Left lung (tissue), 10 donors: ENCODE measurements around the gene PGF. TPM values are rescaled to one million over a fixed set of nuclear protein-coding genes. Genes with fewer than 3 reads are reported as not detected.

ENCODE experiments used
- ATAC-seq: fragments of 200-7000 bp; cut with Tn5 transposase; one replicate; pipeline ENCODE4 v1.9.1; 2020; ENCODE audit warnings: moderate library complexity
- DNase-seq, 4 donors: peaks; one replicate each; pipeline ENCODE4 v3.0.0-alpha.2; 2013 to 2020
- H3K27ac ChIP-seq, 2 donors: fragments of 200-600 bp; sonication (generic) in 1 of 2; one replicate each; pipeline versions ENCODE4 v1.5.0 to v1.8.0; 2020 to 2021
- H3K27me3 ChIP-seq, 2 donors: fragments of 200-600 bp; sonication (generic) in 1 of 2; one replicate each; pipeline versions ENCODE4 v1.5.0 to v1.8.0; 2020 to 2021
- H3K36me3 ChIP-seq, 2 donors: fragments of 200-600 bp; sonication (generic) in 1 of 2; one replicate each; pipeline versions ENCODE4 v1.5.0 to v1.8.0; 2020 to 2021
- H3K4me1 ChIP-seq, 2 donors: fragments of 200-600 bp; one replicate each; pipeline ENCODE4 v1.8.0; 2021
- H3K4me3 ChIP-seq, 2 donors: fragments of 200-600 bp; sonication (generic) in 1 of 2; one replicate each; pipeline versions ENCODE4 v1.5.0 to v1.8.0; 2020 to 2021; ENCODE audit warnings: mild to moderate bottlenecking in 1 of 2
- H3K9me3 ChIP-seq, 2 donors: fragments of 200-600 bp; sonication (generic) in 1 of 2; one replicate each; pipeline versions ENCODE4 v1.5.0 to v1.8.0; 2020 to 2021
- intact Hi-C, 2 donors: fragments of 100-400 bp; cut with DNase I; formaldehyde crosslinking; loops; one replicate each; pipeline versions ENCODE4 v1.11.2 to v1.14.2; 2022
- polyA plus RNA-seq, 6 donors: library from polyadenylated mRNA; unstranded; fragments of 120-200 nt; gene quantifications; one replicate each; pipeline ENCODE4 v1.2.1, GENCODE V29; 2013; ENCODE audit not compliant: insufficient read length in 6 of 6
- total RNA-seq, 2 donors: library from RNA; stranded (reverse); fragmentation: NEBNext Ultra II Directional; extraction: Animal tissue kit (Norgen Biotek cat#: 25700); gene quantifications; one replicate each; pipeline ENCODE4 v1.2.1, GENCODE V29; 2021
- TF ChIP-seq, protein P1 (sequence below), 2 donors: fragments of 200-600 bp; sonication (generic) in 1 of 2; IDR thresholded peaks; one replicate each; pipeline versions ENCODE4 v1.5.0 to v1.8.0; 2021; ENCODE audit warnings: antibody characterized with exemption in 2 of 2
- donor health status: DM: no; HTN: yes; CAD: no.
- donor health status: DM: no; HTN: no; CAD: no.

The PGF gene
- total and polyA plus RNA-seq, 8 donors = 3.4 to 18.6 (median 13.2) TPM

DNA sequence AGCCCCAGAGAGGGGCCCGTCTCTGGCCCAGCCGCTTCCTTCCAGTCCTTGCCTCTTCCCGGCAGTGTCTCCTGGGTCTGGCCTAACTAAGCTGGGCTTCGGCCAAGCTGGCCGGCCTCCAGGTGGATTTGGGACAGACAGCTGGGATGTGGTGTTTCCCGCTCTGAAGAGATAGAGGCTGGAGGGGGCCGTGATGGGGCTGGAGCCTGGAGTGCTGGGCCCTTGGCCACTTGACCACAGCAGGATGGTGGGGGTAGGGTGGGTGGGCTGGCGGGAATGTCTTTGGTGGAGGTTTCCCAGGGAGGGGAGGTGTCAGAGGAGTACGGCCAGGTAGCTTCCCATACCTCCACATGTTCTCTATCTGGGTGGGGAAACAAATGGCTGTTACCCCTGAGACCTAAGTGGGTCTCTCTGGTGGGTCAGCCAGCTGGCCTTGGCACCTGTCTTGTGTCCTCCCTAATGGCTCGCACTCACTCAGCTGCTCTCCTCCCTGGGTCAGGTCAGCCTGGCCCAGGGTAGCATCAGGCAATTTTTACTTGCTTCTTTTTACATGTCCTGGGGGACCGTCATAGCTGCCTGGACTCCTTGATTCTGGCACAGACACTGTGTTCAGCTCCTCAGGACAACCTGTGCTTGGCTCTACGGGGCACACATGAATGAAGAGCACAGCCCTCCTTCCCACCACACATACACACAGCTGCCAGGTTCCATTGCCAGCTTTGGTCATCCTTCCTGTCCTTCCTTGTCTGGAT lies 19.8 kb upstream of the PGF start:
- ATAC-seq (peak; percentile 14), DNase-seq (peak in 2 of 4 donors; percentile 88 to 94)
- Histone ChIP-seq H3K4me1 (peaks cover 0 to 11% of the 10 kb centered on the region in 2 donors), H3K27me3 (no peaks in the 10 kb centered on the region), H3K9me3 (no peaks in the 10 kb centered on the region), H3K4me3 (no peak overlapping the region), H3K36me3 (no peaks in the 10 kb centered on the region), H3K27ac (no peak overlapping the region)
- TF ChIP-seq, protein P1, sequence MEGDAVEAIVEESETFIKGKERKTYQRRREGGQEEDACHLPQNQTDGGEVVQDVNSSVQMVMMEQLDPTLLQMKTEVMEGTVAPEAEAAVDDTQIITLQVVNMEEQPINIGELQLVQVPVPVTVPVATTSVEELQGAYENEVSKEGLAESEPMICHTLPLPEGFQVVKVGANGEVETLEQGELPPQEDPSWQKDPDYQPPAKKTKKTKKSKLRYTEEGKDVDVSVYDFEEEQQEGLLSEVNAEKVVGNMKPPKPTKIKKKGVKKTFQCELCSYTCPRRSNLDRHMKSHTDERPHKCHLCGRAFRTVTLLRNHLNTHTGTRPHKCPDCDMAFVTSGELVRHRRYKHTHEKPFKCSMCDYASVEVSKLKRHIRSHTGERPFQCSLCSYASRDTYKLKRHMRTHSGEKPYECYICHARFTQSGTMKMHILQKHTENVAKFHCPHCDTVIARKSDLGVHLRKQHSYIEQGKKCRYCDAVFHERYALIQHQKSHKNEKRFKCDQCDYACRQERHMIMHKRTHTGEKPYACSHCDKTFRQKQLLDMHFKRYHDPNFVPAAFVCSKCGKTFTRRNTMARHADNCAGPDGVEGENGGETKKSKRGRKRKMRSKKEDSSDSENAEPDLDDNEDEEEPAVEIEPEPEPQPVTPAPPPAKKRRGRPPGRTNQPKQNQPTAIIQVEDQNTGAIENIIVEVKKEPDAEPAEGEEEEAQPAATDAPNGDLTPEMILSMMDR (IDR thresholded peaks at IDR 0.05) = no peak
- intact Hi-C loops = no loop called here

DNA sequence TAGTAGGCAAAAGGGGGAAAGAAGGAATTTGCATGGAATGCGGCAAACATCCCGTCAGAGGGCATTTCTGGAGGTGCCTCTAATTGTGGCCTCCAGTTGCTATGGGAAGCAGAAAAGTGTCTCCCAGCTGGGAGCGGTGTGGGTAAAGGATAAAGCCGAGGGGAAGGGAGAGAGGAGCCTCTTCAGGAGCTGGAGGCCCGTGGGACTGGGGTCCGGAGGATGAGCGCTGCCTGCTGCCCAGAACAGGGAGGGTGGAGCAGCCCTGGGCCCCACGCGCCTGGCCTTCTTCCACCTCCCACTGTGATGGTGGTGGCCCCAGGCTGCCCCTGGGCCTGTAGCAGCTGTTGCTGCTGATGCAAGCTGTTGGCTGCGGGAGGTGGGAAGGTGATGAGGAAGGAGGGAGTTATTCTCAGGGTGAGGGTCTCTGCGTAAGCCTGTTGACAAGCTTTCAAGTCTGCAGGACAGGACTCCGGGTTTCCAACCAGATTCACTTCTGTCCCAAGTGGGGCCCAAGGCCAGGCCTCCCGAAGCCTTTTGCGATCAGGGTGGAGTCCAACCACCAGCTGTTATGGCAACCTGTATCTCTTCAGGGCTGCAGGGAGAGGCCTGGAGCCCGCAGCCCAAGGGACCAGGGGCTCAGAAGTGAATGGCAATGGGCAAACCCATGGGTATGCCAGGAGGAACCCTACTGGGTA lies 19.1 kb upstream of the PGF start:
- no peak overlapping the region for H3K27ac ChIP-seq
- no peak overlapping the region for H3K4me3 ChIP-seq
- ATAC-seq (peak; percentile 15), DNase-seq (peak in 1 of 4 donors; percentile 67)
- no peaks in the 10 kb centered on the region for H3K27me3 ChIP-seq
- no peaks in the 10 kb centered on the region for H3K9me3 ChIP-seq
- TF ChIP-seq, protein P1 (IDR thresholded peaks at IDR 0.05) = no peak
- no peaks in the 10 kb centered on the region for H3K36me3 ChIP-seq
- intact Hi-C loops = no loop called here
- H3K4me1 ChIP-seq = peaks cover 0 to 11% of the 10 kb centered on the region in 2 donors

DNA sequence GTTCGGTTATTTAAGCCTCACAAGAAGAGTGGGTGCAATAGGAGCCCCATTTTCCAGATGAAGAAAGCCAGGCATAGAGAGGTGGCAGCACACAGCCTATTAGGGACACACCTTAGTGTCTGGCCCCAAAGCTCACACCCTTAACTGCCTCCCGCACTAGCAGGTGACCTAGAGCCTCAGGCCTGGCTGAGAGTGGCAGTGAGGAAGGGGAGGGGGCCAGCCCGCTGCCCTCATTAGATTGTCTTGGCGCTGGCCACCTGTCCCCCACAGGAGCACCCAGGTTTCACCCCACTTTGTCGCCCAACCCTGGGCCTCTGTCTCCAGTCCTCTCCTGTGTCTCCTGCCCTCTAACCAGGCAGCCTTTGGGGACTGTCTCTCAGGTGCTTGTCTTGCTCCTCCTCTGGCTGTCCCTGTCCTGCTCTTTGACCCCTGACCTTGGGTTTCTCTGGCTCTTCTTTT lies 18.5 kb upstream of the PGF start:
- Histone ChIP-seq H3K4me3 (no peak overlapping the region), H3K27ac (no peak overlapping the region), H3K36me3 (no peaks in the 10 kb centered on the region), H3K27me3 (no peaks in the 10 kb centered on the region), H3K4me1 (peaks cover 0 to 11% of the 10 kb centered on the region in 2 donors), H3K9me3 (no peaks in the 10 kb centered on the region)
- ATAC-seq (no peak), DNase-seq (no peak)
- intact Hi-C loops = no loop called here
- TF ChIP-seq, protein P1 (IDR thresholded peaks at IDR 0.05) = no peak

DNA sequence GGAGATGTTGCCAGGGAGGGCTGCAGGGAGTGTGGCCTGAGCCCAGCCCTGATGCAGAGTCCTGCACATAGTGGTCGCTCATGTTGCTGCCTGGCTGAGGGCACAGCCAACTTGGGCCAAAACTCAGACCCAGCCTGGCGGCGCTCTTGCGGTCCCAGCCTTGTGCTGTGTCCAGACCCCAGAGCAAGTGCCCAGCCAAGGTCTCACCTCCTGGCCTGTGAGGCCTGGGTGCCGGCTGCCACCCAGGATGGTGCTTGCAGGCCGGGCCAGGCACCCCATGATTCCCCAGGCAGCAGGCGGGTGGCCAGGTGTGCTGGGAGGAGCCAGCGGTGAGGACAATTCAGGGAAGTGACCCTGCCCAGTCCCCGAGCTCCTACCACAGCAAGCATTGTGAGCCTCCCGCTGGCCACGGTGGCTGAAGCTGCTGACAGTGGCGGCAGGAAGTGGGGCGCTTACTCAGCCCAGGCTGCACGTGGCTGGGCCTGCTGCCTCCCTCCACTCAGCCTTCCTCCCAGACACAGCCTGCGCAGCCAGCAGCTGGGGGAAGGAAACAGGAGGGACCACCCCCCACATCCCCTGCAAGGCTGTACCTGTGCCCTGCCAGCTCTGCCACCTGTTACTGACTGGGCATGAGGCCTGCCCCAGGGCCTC lies 17.7 kb upstream of the PGF start:
- ATAC-seq = peak; percentile 76
- intact Hi-C loops = no loop called here
- Histone ChIP-seq H3K36me3 (no peaks in the 10 kb centered on the region), H3K4me3 (no peak overlapping the region), H3K27ac (no peak overlapping the region), H3K9me3 (no peaks in the 10 kb centered on the region), H3K4me1 (peaks cover 0 to 11% of the 10 kb centered on the region in 2 donors), H3K27me3 (no peaks in the 10 kb centered on the region)
- DNase-seq = peak in 3 of 4 donors; percentile 54 to 85 (median 73)
- TF ChIP-seq, protein P1 (IDR thresholded peaks at IDR 0.05) = no peak

DNA sequence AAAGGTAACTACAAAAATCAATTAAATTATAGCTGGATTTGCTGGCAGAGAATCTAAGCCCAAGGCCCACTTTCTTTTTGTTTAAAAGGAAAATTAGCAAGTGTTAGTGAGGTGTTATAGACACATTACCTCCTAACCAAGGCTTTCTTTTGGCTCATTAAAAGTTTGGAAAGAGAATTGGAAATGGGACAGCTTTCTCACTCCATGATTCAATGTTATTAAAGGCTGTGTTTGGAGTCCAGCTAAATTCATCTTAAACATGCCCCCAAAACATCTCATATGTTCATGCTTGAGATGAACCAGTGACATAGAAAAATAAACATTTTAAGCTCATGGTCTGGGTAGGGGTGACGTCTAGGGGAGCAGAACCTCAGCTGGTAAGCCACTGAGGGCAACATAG lies 13.4 kb upstream of the PGF start:
- Histone ChIP-seq H3K4me3 (no peak overlapping the region), H3K27me3 (no peaks in the 10 kb centered on the region), H3K4me1 (peaks cover 0 to 8% of the 10 kb centered on the region in 2 donors), H3K36me3 (no peaks in the 10 kb centered on the region), H3K27ac (no peak overlapping the region), H3K9me3 (no peaks in the 10 kb centered on the region)
- intact Hi-C loops = no loop called here
- ATAC-seq (no peak), DNase-seq (no peak)
- TF ChIP-seq, protein P1 (IDR thresholded peaks at IDR 0.05) = no peak
